ENCODE results near the gene PEX5.

PEX5 gene

DNA sequence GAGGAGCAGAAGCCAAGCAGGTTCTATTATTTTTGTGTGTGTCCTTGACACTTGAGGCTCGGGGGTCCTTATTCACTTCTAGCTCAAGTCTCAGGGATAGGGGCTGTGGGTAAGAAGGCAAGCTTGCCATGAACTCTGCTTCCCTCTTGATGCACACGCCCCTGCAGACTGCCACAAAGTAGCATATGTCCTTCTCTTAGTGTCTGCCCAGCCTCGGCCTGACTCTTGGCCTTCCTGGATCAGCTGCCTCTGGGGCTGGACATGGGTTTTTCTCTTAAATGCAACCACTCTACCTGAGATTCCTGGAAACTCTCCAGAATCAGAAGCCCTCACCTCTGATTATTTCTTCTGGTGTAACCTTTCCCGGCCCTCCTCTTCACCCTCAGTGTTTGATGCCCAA, 28.2 kb upstream of the PEX5 start (continued):
- no peak for TF ChIP-seq HOXC10 (CRISPR knock-in tag; IDR thresholded peaks at IDR 0.05)
- TF ChIP-seq ZNF302 (tag by site-specific recombination; IDR thresholded peaks at IDR 0.05; ENCODE audit: low read depth), result no peak
- TF ChIP-seq ZNF157 (tag by site-specific recombination; IDR thresholded peaks at IDR 0.05), result no peak
- TF ChIP-seq, protein P1, sequence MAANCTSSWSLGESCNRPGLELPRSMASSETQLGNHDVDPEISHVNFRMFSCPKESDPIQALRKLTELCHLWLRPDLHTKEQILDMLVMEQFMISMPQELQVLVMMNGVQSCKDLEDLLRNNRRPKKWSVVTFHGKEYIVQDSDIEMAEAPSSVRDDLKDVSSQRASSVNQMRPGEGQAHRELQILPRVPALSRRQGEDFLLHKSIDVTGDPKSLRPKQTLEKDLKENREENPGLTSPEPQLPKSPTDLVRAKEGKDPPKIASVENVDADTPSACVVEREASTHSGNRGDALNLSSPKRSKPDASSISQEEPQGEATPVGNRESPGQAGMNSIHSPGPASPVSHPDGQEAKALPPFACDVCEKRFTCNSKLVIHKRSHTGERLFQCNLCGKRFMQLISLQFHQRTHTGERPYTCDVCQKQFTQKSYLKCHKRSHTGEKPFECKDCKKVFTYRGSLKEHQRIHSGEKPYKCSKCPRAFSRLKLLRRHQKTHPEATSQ (tag by site-specific recombination; IDR thresholded peaks at IDR 0.05), result no peak
- no peak for TF ChIP-seq ZNF169 (tag by site-specific recombination; IDR thresholded peaks at IDR 0.05)
- no peak for TF ChIP-seq ZBTB11 (tag by site-specific recombination; conservative IDR thresholded peaks at IDR 0.05; ENCODE audit: low read depth)
- no peak for TF ChIP-seq ZIC2 (tag by site-specific recombination; IDR thresholded peaks at IDR 0.05)
- TF ChIP-seq ZNF677 (tag by site-specific recombination; IDR thresholded peaks at IDR 0.05), result no peak
- TF ChIP-seq ZNF350 (tag by site-specific recombination; IDR thresholded peaks at IDR 0.05), result no peak
- TF ChIP-seq ZNF449 (tag by site-specific recombination; IDR thresholded peaks at IDR 0.05), result no peak
- TF ChIP-seq ZNF692 (tag by site-specific recombination; IDR thresholded peaks at IDR 0.05), result no peak
- TF ChIP-seq ZNF658 (tag by site-specific recombination; IDR thresholded peaks at IDR 0.05), result no peak

DNA sequence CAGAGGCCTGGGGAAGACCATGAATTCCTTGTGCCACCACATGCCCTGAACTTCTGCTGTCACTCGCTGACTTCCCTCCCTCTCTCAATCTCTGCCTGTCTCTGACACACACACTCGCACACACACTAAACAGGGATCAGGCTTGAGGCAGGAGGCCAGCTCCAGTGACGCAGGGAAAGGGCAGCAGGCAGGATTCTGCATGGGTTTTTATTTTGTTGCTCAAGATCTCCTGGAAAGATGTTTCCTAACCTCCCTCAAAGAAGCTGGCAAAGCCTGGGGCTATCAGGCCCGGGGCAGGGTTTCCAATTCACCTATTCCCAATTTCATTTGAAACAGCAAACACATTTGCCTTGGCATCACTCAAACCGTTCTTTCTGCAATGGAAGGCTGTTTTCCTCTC, 27.7 kb upstream of the PEX5 start:
- POLR2A ChIA-PET, result no interaction called here
- no peak overlapping the region for H3K4me3 ChIP-seq (ENCODE audit: low read depth, low read length)

More for the DNA sequence above, 27.7 kb upstream of the PEX5 start:
- H3K4me1 ChIP-seq (ENCODE audit: control insufficient read depth, insufficient read depth, low read length), result no peaks in the 10 kb centered on the region
- H3K36me3 ChIP-seq (ENCODE audit: control insufficient read depth in 2 of 2, insufficient read depth in 1 of 2, low read length in 2 of 2), result peaks cover 0 to 10% of the 10 kb centered on the region in 2 experiments; a peak in 1 of 3 replicates
- H3K9me3 ChIP-seq (ENCODE audit: control insufficient read depth, insufficient read depth, low read depth, low read length), result no peaks in the 10 kb centered on the region
- CTCF ChIA-PET, result interaction anchor here (0.6 to 3.7 kb wide), 19 partner anchors 8 to 852 kb away, joined by 3 to 43 read pairs (median 4); partner anchors contain the start of gene PEX5
- no peak for TF ChIP-seq ZNF433 (tag by site-specific recombination; IDR thresholded peaks at IDR 0.05; ENCODE audit: low read depth)
- no peak for TF ChIP-seq ZFP69B (tag by site-specific recombination; IDR thresholded peaks at IDR 0.05)
- no peak for TF ChIP-seq ZEB2 (tag by site-specific recombination; IDR thresholded peaks at IDR 0.05)
- TF ChIP-seq ZNF513 (tag by site-specific recombination; IDR thresholded peaks at IDR 0.05), result no peak
- no peak for TF ChIP-seq ZNF473 (tag by site-specific recombination; IDR thresholded peaks at IDR 0.05)
- TF ChIP-seq KLF16 (tag by site-specific recombination; IDR thresholded peaks at IDR 0.05), result no peak
- TF ChIP-seq ZNF341 (tag by site-specific recombination; IDR thresholded peaks at IDR 0.05; ENCODE audit: low read depth), result no peak
- TF ChIP-seq ZNF202 (tag by site-specific recombination; IDR thresholded peaks at IDR 0.05; ENCODE audit: borderline replicate concordance), result no peak
- no peak overlapping the region for H3K27ac ChIP-seq (ENCODE audit: extremely low read depth, low read depth, low read length)

Data from HEK293 (cell line).